ENCODE measurements around the gene ASB10.

ASB10 gene

GRCh38 chr7:151223728-151224127 is 36.7 kb upstream of the ASB10 start:
- no peaks in the 10 kb centered on the region for H3K9me3 Mint-ChIP-seq
- H3K36me3 Mint-ChIP-seq (ENCODE audit: low read depth), result peaks cover 64% of the 10 kb centered on the region

GRCh38 chr7:151218170-151218569 is 31.1 kb upstream of the ASB10 start:
- Mint-ChIP-seq H3K27me3 (no peaks in the 10 kb centered on the region), H3K36me3 (ENCODE audit: low read depth) (peaks cover 84% of the 10 kb centered on the region), H3K4me1 (ENCODE audit: low read depth) (no peaks in the 10 kb centered on the region), H3K4me3 (no peak overlapping the region), H3K9me3 (no peaks in the 10 kb centered on the region), H3K27ac (no peak overlapping the region)

More at GRCh38 chr7:151223728-151224127, 36.7 kb upstream of the ASB10 start:
- Mint-ChIP-seq H3K4me1 (ENCODE audit: low read depth) (peaks cover 34% of the 10 kb centered on the region), H3K27me3 (no peaks in the 10 kb centered on the region), H3K4me3 (no peak overlapping the region), H3K27ac (no peak overlapping the region)

- no peaks in the 10 kb centered on the region for H3K9me3 Mint-ChIP-seq
- H3K4me1 Mint-ChIP-seq (ENCODE audit: low read depth), result no peaks in the 10 kb centered on the region
- H3K27me3 Mint-ChIP-seq, result no peaks in the 10 kb centered on the region
- H3K36me3 Mint-ChIP-seq (ENCODE audit: low read depth), result peaks cover 77% of the 10 kb centered on the region
- H3K4me3 Mint-ChIP-seq, result no peak overlapping the region
- no peak overlapping the region for H3K27ac Mint-ChIP-seq
Measured at GRCh38 chr7:151215396-151215795, 28.3 kb upstream of the ASB10 start.

- H3K4me1 Mint-ChIP-seq (ENCODE audit: low read depth), result no peaks in the 10 kb centered on the region
- H3K27me3 Mint-ChIP-seq, result no peaks in the 10 kb centered on the region
- no peaks in the 10 kb centered on the region for H3K9me3 Mint-ChIP-seq
Measured at GRCh38 chr7:151213826-151214225, 26.8 kb upstream of the ASB10 start.

GRCh38 chr7:151212626-151213025 is 25.6 kb upstream of the ASB10 start:
- H3K36me3 Mint-ChIP-seq (ENCODE audit: low read depth), result peaks cover 55% of the 10 kb centered on the region
- no peak overlapping the region for H3K27ac Mint-ChIP-seq
- peaks cover 9% of the 10 kb centered on the region for H3K4me1 Mint-ChIP-seq (ENCODE audit: low read depth)
- H3K4me3 Mint-ChIP-seq, result no peak overlapping the region
- H3K9me3 Mint-ChIP-seq, result no peaks in the 10 kb centered on the region
- H3K27me3 Mint-ChIP-seq, result no peaks in the 10 kb centered on the region

More at GRCh38 chr7:151213826-151214225, 26.8 kb upstream of the ASB10 start:
- Mint-ChIP-seq H3K4me3 (no peak overlapping the region), H3K27ac (no peak overlapping the region), H3K36me3 (ENCODE audit: low read depth) (peaks cover 67% of the 10 kb centered on the region)

- Mint-ChIP-seq H3K4me1 (ENCODE audit: low read depth) (peaks cover 20% of the 10 kb centered on the region), H3K27me3 (no peaks in the 10 kb centered on the region), H3K27ac (no peak overlapping the region), H3K4me3 (no peak overlapping the region), H3K9me3 (no peaks in the 10 kb centered on the region), H3K36me3 (ENCODE audit: low read depth) (peaks cover 43% of the 10 kb centered on the region)
Measured at GRCh38 chr7:151211155-151211772, 24.2 kb upstream of the ASB10 start.

GRCh38 chr7:151210087-151210854 is 23.2 kb upstream of the ASB10 start, which contains the start of gene H2BK1:
Gene H2BK1 (minus strand): TSS chr7:151210488. CDS start chr7:151210318, 170 bp downstream.
- Mint-ChIP-seq H3K4me3 (no peak within 1 kb of the TSS), H3K4me1 (ENCODE audit: low read depth) (peaks cover 20% of the 10 kb centered on the region), H3K27ac (no peak within 1 kb of the TSS), H3K27me3 (no peaks in the 10 kb centered on the region), H3K36me3 (ENCODE audit: low read depth) (peaks cover 33% of the 10 kb centered on the region), H3K9me3 (no peaks in the 10 kb centered on the region)

GRCh38 chr7:151209588-151209987 is 22.5 kb upstream of the ASB10 start:
- Mint-ChIP-seq H3K9me3 (no peaks in the 10 kb centered on the region), H3K4me3 (no peak overlapping the region), H3K27ac (no peak overlapping the region), H3K27me3 (no peaks in the 10 kb centered on the region), H3K4me1 (ENCODE audit: low read depth) (peaks cover 20% of the 10 kb centered on the region), H3K36me3 (ENCODE audit: low read depth) (peaks cover 26% of the 10 kb centered on the region)

- Mint-ChIP-seq H3K4me1 (ENCODE audit: low read depth) (peaks cover 20% of the 10 kb centered on the region), H3K27ac (no peak overlapping the region), H3K9me3 (no peaks in the 10 kb centered on the region), H3K4me3 (no peak overlapping the region), H3K27me3 (no peaks in the 10 kb centered on the region), H3K36me3 (ENCODE audit: low read depth) (peaks cover 19% of the 10 kb centered on the region)
Measured at GRCh38 chr7:151208253-151208862, 21.3 kb upstream of the ASB10 start.

GRCh38 chr7:151207804-151208203 is 20.8 kb upstream of the ASB10 start:
- Mint-ChIP-seq H3K4me1 (ENCODE audit: low read depth) (peaks cover 20% of the 10 kb centered on the region), H3K4me3 (no peak overlapping the region), H3K36me3 (ENCODE audit: low read depth) (peaks cover 13% of the 10 kb centered on the region), H3K27ac (no peak overlapping the region), H3K9me3 (no peaks in the 10 kb centered on the region), H3K27me3 (no peaks in the 10 kb centered on the region)

- H3K36me3 Mint-ChIP-seq (ENCODE audit: low read depth), result peaks cover 11% of the 10 kb centered on the region
- no peak overlapping the region for H3K4me3 Mint-ChIP-seq
- no peaks in the 10 kb centered on the region for H3K9me3 Mint-ChIP-seq
- H3K27ac Mint-ChIP-seq, result no peak overlapping the region
- H3K4me1 Mint-ChIP-seq (ENCODE audit: low read depth), result peaks cover 20% of the 10 kb centered on the region
- H3K27me3 Mint-ChIP-seq, result no peaks in the 10 kb centered on the region
Measured at GRCh38 chr7:151207315-151207714, 20.3 kb upstream of the ASB10 start.

GRCh38 chr7:151206914-151207313 is 19.9 kb upstream of the ASB10 start:
- Mint-ChIP-seq H3K27ac (no peak overlapping the region), H3K4me3 (no peak overlapping the region), H3K36me3 (ENCODE audit: low read depth) (peaks cover 7% of the 10 kb centered on the region), H3K4me1 (ENCODE audit: low read depth) (peaks cover 20% of the 10 kb centered on the region), H3K9me3 (no peaks in the 10 kb centered on the region), H3K27me3 (no peaks in the 10 kb centered on the region)

GRCh38 chr7:151205730-151206129 is 18.7 kb upstream of the ASB10 start:
- peaks cover 20% of the 10 kb centered on the region for H3K4me1 Mint-ChIP-seq (ENCODE audit: low read depth)
- H3K27ac Mint-ChIP-seq, result no peak overlapping the region
- H3K27me3 Mint-ChIP-seq, result no peaks in the 10 kb centered on the region
- peaks cover 2% of the 10 kb centered on the region for H3K36me3 Mint-ChIP-seq (ENCODE audit: low read depth)
- no peaks in the 10 kb centered on the region for H3K9me3 Mint-ChIP-seq
- no peak overlapping the region for H3K4me3 Mint-ChIP-seq

GRCh38 chr7:151204383-151205032 is 17.5 kb upstream of the ASB10 start:
- Mint-ChIP-seq H3K4me3 (no peak overlapping the region), H3K9me3 (no peaks in the 10 kb centered on the region), H3K27me3 (no peaks in the 10 kb centered on the region), H3K4me1 (ENCODE audit: low read depth) (peaks cover 20% of the 10 kb centered on the region), H3K27ac (no peak overlapping the region), H3K36me3 (ENCODE audit: low read depth) (no peaks in the 10 kb centered on the region)

- H3K4me3 Mint-ChIP-seq, result no peak overlapping the region
- H3K4me1 Mint-ChIP-seq (ENCODE audit: low read depth), result peaks cover 13% of the 10 kb centered on the region
- no peak overlapping the region for H3K27ac Mint-ChIP-seq
- H3K27me3 Mint-ChIP-seq, result no peaks in the 10 kb centered on the region
- H3K9me3 Mint-ChIP-seq, result no peaks in the 10 kb centered on the region
- H3K36me3 Mint-ChIP-seq (ENCODE audit: low read depth), result no peaks in the 10 kb centered on the region
Measured at GRCh38 chr7:151202836-151203235, 15.8 kb upstream of the ASB10 start.
